ENCODE results near the gene TMEM260. TPM values are rescaled to one million over a fixed set of nuclear protein-coding genes. Genes with fewer than 3 reads are reported as not detected.

TMEM260 gene
- total and polyA plus RNA-seq, 10 of the 15 experiments (the other 5 are each of a cell fraction or from before 2014, with no cell fraction given), result 3.2 to 13.6 (median 11.0) TPM

GRCh38 chr14:56549721-56550120 lies 29.9 kb upstream of the TMEM260 start:
- Histone ChIP-seq H3K27me3 (replicated peaks in 1 of 2; ENCODE audit: control insufficient read depth in 2 of 2, insufficient read depth in 2 of 2, low read length in 1 of 2) (0 out of 4 replicates have a peak, but pooled peaks cover 0 to 2% of the 10 kb centered on the region in 2 experiments), H3K4me1 (ENCODE audit: control insufficient read depth, insufficient read depth, low read length) (no peaks in the 10 kb centered on the region), H3K9me3 (replicated peaks; ENCODE audit: control insufficient read depth, insufficient read depth, low read length) (no peaks in the 10 kb centered on the region), H2AFZ (ENCODE audit: control insufficient read depth, low read depth, low read length) (no peak overlapping the region), H3K27ac (ENCODE audit: control insufficient read depth, insufficient read depth) (no peak overlapping the region), H3K79me2 (ENCODE audit: control insufficient read depth, insufficient read depth, low read length) (no peaks in the 10 kb centered on the region), H4K20me1 (ENCODE audit: control insufficient read depth, insufficient read depth) (no peaks in the 10 kb centered on the region), H3K9ac (ENCODE audit: control insufficient read depth, insufficient read depth, low read length) (no peak overlapping the region), H3K36me3 (ENCODE audit: control insufficient read depth in 2 of 2, insufficient read depth in 2 of 2, low read length in 1 of 2) (no peaks in the 10 kb centered on the region), H3K4me3 (no peak overlapping the region), H3K4me2 (ENCODE audit: control insufficient read depth, insufficient read depth) (no peak overlapping the region)
- ChIA-PET POLR2A (no interaction called here), CTCF (no interaction called here), SMC1A (ENCODE audit: uncharacterized antibody, unreplicated experiment) (no interaction called here), RAD21 (ENCODE audit: unreplicated experiment) (no interaction called here)
- DNase-seq (ENCODE audit: low read depth, low spot score), result no peak
- no TSS peak for BruUV-seq (replicated peaks)
- WGBS (ENCODE audit: insufficient coverage, insufficient replicate concordance, low lambda C conversion rate, missing lambda C conversion rate), result 4% methylated on average over 2 of the region's 2 CpGs
- no peak for FAIRE-seq
- TF ChIP-seq HDAC6 (IDR thresholded peaks at IDR 0.05; ENCODE audit: unreplicated experiment) (no peak), SMARCA5 (IDR thresholded peaks at IDR 0.05) (no peak), ZNF622 (IDR thresholded peaks at IDR 0.05) (no peak), SRF (IDR thresholded peaks at IDR 0.05; ENCODE audit: low read depth in 2 of 2, low read length in 2 of 2) (no peak)
- intact Hi-C loops (cut with micrococcal nuclease; ENCODE audit: unreplicated experiment), result loop anchor here (10.0 kb wide), 3 partner anchors 315 to 635 kb away; no protein-coding TSS in a partner anchor
- in situ Hi-C loops (cut with MboI), result loop anchor here (10.0 kb wide), 1 partner anchor 515 kb away; no protein-coding TSS in a partner anchor
- ATAC-seq, result no peak

- no peak overlapping the region for H3K9ac ChIP-seq (ENCODE audit: control insufficient read depth, insufficient read depth, low read length)
- FAIRE-seq, result no peak
- in situ Hi-C loops (cut with MboI) (loop anchor here (10.0 kb wide), 1 partner anchor 512 kb away; no protein-coding TSS in a partner anchor), intact Hi-C loops (cut with micrococcal nuclease; ENCODE audit: unreplicated experiment) (loop anchor here (10.0 kb wide), 3 partner anchors 312 to 632 kb away; no protein-coding TSS in a partner anchor)
- no peak overlapping the region for H3K4me3 ChIP-seq
- no TSS peak for BruUV-seq (replicated peaks)
- CTCF ChIA-PET, result no interaction called here
- no peaks in the 10 kb centered on the region for H3K9me3 ChIP-seq (replicated peaks; ENCODE audit: control insufficient read depth, insufficient read depth, low read length)
- POLR2A ChIA-PET, result no interaction called here
- H2AFZ ChIP-seq (ENCODE audit: control insufficient read depth, low read depth, low read length), result no peak overlapping the region
- no peak overlapping the region for H3K4me2 ChIP-seq (ENCODE audit: control insufficient read depth, insufficient read depth)
- no peak for DNase-seq (ENCODE audit: low read depth, low spot score)
- 11% methylated on average over 4 of the region's 4 CpGs for WGBS (ENCODE audit: insufficient coverage, insufficient replicate concordance, low lambda C conversion rate, missing lambda C conversion rate)
- H3K27me3 ChIP-seq (replicated peaks in 1 of 2; ENCODE audit: control insufficient read depth in 2 of 2, insufficient read depth in 2 of 2, low read length in 1 of 2), result 0 out of 4 replicates have a peak, but pooled peaks cover 0 to 2% of the 10 kb centered on the region in 2 experiments
- no peaks in the 10 kb centered on the region for H3K79me2 ChIP-seq (ENCODE audit: control insufficient read depth, insufficient read depth, low read length)
- SMC1A ChIA-PET (ENCODE audit: uncharacterized antibody, unreplicated experiment), result no interaction called here
- RAD21 ChIA-PET (ENCODE audit: unreplicated experiment), result no interaction called here
- H3K27ac ChIP-seq (ENCODE audit: control insufficient read depth, insufficient read depth), result no peak overlapping the region
- no peaks in the 10 kb centered on the region for H3K36me3 ChIP-seq (ENCODE audit: control insufficient read depth in 2 of 2, insufficient read depth in 2 of 2, low read length in 1 of 2)
- ATAC-seq, result no peak
- H3K4me1 ChIP-seq (ENCODE audit: control insufficient read depth, insufficient read depth, low read length), result no peaks in the 10 kb centered on the region
- no peaks in the 10 kb centered on the region for H4K20me1 ChIP-seq (ENCODE audit: control insufficient read depth, insufficient read depth)
- TF ChIP-seq JUNB (IDR thresholded peaks at IDR 0.05) (no peak), IRF5 (IDR thresholded peaks at IDR 0.05; ENCODE audit: borderline replicate concordance) (no peak), RBBP5 (conservative IDR thresholded peaks at IDR 0.05) (no peak), GABPA (IDR thresholded peaks at IDR 0.05; ENCODE audit: low read depth) (no peak), SMC3 (IDR thresholded peaks at IDR 0.05; ENCODE audit: borderline replicate concordance, low read length) (no peak), ZBED1 (IDR thresholded peaks at IDR 0.05; ENCODE audit: borderline replicate concordance) (no peak), NR2C1 (IDR thresholded peaks at IDR 0.05) (no peak), BCL11A (IDR thresholded peaks at IDR 0.05; ENCODE audit: low read depth, low read length) (no peak), BCLAF1 (IDR thresholded peaks at IDR 0.05) (no peak), HDGF (IDR thresholded peaks at IDR 0.05) (no peak), BACH1 (IDR thresholded peaks at IDR 0.05; ENCODE audit: borderline replicate concordance) (no peak)
Measured at GRCh38 chr14:56552615-56553014, 27.0 kb upstream of the TMEM260 start.

All from GM12878 (cell line).